Loucy (cell line): ENCODE results near the gene SCARF2.

Source experiments
- H2AFZ ChIP-seq: fragments of 200-600 bp; sonication (generic); 2 replicates; pipeline ENCODE4 v1.6.0; 2016; ENCODE audit warnings: antibody characterized with exemption, mild to moderate bottlenecking, low read length, moderate library complexity
- H3F3A ChIP-seq: fragments of 200-600 bp; 2 replicates; pipeline ENCODE4 v1.6.0; 2016; ENCODE audit warnings: antibody characterized with exemption, low read depth, mild to moderate bottlenecking
- H3K27me3 ChIP-seq: fragments of 200-600 bp; sonication (generic); 2 replicates; pipeline ENCODE4 v1.6.1; 2014; ENCODE audit warnings: low read length, mild to moderate bottlenecking; ENCODE audit not compliant: insufficient read depth, poor library complexity, severe bottlenecking
- H3K36me3 ChIP-seq: fragments of 200-600 bp; sonication (generic); 2 replicates; pipeline ENCODE4 v1.6.1; 2016; ENCODE audit warnings: low read length; ENCODE audit not compliant: insufficient read depth
- H3K4me1 ChIP-seq: fragments of 200-600 bp; sonication (generic); 2 replicates; pipeline ENCODE4 v1.5.1; 2014; ENCODE audit warnings: low read length, mild to moderate bottlenecking; ENCODE audit not compliant: insufficient read depth, poor library complexity, severe bottlenecking
- H3K4me2 ChIP-seq: fragments of 200-600 bp; sonication (generic); 2 replicates; pipeline ENCODE4 v1.6.0; 2014; ENCODE audit warnings: antibody characterized with exemption, low read length, low read depth, mild to moderate bottlenecking; ENCODE audit not compliant: poor library complexity, severe bottlenecking
- H3K4me3 ChIP-seq: fragments of 200-600 bp; sonication (generic); 2 replicates; pipeline ENCODE4 v1.5.1; 2014; ENCODE audit warnings: low read length, mild to moderate bottlenecking, mixed read lengths; ENCODE audit not compliant: poor library complexity, severe bottlenecking
- H3K79me2 ChIP-seq: fragments of 200-600 bp; sonication (generic); 2 replicates; pipeline ENCODE4 v1.6.1; 2014; ENCODE audit warnings: low read length; ENCODE audit not compliant: insufficient read depth
- H3K9ac ChIP-seq: fragments of 200-600 bp; sonication (generic); 2 replicates; pipeline ENCODE4 v1.6.0; 2014; ENCODE audit warnings: mild to moderate bottlenecking, low read depth, low read length, moderate library complexity; ENCODE audit not compliant: poor library complexity, severe bottlenecking
- H3K9me2 ChIP-seq: fragments of 200-600 bp; sonication (generic); replicated peaks from 2 replicates; pipeline ENCODE4 v1.6.1; 2016; ENCODE audit warnings: low read depth, low read length, mixed read lengths
- H3K9me3 ChIP-seq: fragments of 200-600 bp; sonication (generic); 2 replicates; pipeline ENCODE4 v1.6.1; 2014; ENCODE audit warnings: mild to moderate bottlenecking, antibody characterized with exemption, low read length, low read depth; ENCODE audit not compliant: insufficient read depth
- H4K20me1 ChIP-seq: fragments of 200-600 bp; sonication (generic); 2 replicates; pipeline ENCODE4 v1.6.0; 2014; ENCODE audit warnings: antibody characterized with exemption, low read length, mild to moderate bottlenecking; ENCODE audit not compliant: insufficient read depth, poor library complexity, severe bottlenecking
- EZH2phosphoT487 ChIP-seq: fragments of 200-600 bp; IDR thresholded peaks from 2 replicates; pipeline ENCODE4 v1.6.1; 2018; ENCODE audit warnings: antibody characterized with exemption, mild to moderate bottlenecking, moderate library complexity, borderline replicate concordance
- TF ChIP-seq, protein P1 (sequence below): fragments of 200-600 bp; sonication (generic); conservative IDR thresholded peaks from 2 replicates; pipeline ENCODE4 v1.5.1; 2014; ENCODE audit warnings: mild to moderate bottlenecking, antibody characterized with exemption, low read length

The SCARF2 gene

DNA sequence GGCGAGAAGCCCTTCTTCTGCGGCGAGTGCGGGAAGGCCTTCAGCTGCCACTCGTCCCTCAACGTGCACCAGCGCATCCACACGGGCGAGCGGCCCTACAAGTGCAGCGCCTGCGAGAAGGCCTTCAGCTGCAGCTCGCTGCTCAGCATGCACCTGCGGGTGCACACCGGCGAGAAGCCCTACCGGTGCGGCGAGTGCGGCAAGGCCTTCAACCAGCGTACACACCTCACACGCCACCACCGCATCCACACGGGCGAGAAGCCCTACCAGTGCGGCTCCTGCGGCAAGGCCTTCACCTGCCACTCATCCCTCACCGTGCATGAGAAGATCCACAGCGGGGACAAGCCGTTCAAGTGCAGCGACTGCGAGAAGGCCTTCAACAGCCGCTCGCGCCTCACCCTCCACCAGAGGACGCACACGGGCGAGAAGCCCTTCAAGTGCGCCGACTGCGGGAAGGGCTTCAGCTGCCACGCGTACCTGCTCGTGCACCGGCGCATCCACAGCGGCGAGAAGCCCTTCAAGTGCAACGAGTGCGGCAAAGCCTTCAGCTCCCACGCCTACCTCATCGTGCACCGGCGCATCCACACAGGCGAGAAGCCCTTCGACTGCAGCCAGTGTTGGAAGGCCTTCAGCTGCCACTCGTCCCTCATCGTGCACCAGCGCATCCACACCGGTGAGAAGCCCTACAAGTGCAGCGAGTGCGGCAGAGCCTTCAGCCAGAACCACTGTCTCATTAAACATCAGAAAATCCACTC is 31.5 kb downstream of the SCARF2 start:
- Histone ChIP-seq H4K20me1 (no peaks in the 10 kb centered on the region), H3K27me3 (no peaks in the 10 kb centered on the region), H3K79me2 (no peaks in the 10 kb centered on the region), H2AFZ (no peak overlapping the region), H3K9me3 (no peaks in the 10 kb centered on the region), H3F3A (no peaks in the 10 kb centered on the region), H3K4me3 (no peak overlapping the region), H3K4me1 (peaks cover 7% of the 10 kb centered on the region), H3K9me2 (no peaks in the 10 kb centered on the region), H3K9ac (no peak overlapping the region), H3K4me2 (no peak overlapping the region), H3K36me3 (peaks cover 21% of the 10 kb centered on the region; the same call in 1 of the 2 replicates)
- TF ChIP-seq, protein P1, sequence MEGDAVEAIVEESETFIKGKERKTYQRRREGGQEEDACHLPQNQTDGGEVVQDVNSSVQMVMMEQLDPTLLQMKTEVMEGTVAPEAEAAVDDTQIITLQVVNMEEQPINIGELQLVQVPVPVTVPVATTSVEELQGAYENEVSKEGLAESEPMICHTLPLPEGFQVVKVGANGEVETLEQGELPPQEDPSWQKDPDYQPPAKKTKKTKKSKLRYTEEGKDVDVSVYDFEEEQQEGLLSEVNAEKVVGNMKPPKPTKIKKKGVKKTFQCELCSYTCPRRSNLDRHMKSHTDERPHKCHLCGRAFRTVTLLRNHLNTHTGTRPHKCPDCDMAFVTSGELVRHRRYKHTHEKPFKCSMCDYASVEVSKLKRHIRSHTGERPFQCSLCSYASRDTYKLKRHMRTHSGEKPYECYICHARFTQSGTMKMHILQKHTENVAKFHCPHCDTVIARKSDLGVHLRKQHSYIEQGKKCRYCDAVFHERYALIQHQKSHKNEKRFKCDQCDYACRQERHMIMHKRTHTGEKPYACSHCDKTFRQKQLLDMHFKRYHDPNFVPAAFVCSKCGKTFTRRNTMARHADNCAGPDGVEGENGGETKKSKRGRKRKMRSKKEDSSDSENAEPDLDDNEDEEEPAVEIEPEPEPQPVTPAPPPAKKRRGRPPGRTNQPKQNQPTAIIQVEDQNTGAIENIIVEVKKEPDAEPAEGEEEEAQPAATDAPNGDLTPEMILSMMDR: no peak
- no peak for TF ChIP-seq EZH2phosphoT487

DNA sequence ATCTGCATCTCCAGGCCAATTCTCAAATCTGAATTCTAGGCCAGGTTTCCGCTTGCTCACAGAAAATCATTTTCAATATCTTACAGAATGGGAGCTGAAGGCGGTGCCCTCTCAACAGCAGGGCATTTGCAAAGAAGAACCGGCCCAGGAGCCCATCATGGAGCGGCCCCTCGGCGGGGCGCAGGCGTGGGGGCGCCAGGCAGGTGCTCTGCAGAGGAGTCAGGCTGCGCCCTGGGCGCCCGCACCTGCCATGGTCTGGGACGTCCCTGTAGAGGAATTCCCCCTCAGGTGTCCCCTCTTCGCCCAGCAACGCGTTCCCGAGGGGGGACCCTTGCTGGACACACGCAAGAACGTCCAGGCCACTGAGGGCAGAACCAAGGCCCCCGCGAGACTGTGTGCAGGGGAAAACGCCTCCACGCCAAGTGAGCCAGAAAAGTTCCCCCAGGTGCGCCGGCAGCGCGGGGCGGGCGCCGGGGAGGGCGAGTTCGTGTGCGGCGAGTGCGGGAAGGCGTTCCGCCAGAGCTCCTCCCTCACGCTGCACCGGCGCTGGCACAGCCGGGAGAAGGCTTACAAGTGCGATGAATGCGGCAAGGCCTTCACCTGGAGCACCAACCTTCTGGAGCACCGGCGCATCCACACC is 32.2 kb downstream of the SCARF2 start:
- Histone ChIP-seq H3K27me3 (no peaks in the 10 kb centered on the region), H3K4me2 (no peak overlapping the region), H3K9ac (no peak overlapping the region), H3K36me3 (peaks cover 21% of the 10 kb centered on the region; the same call in 1 of the 2 replicates), H3K9me3 (no peaks in the 10 kb centered on the region), H4K20me1 (no peaks in the 10 kb centered on the region), H3K79me2 (peaks cover 4% of the 10 kb centered on the region; the same call in 1 of the 2 replicates), H3K4me3 (no peak overlapping the region), H2AFZ (no peak overlapping the region), H3K9me2 (no peaks in the 10 kb centered on the region), H3F3A (no peaks in the 10 kb centered on the region), H3K4me1 (peaks cover 7% of the 10 kb centered on the region)
- TF ChIP-seq, protein P1: no peak
- TF ChIP-seq EZH2phosphoT487: no peak

DNA sequence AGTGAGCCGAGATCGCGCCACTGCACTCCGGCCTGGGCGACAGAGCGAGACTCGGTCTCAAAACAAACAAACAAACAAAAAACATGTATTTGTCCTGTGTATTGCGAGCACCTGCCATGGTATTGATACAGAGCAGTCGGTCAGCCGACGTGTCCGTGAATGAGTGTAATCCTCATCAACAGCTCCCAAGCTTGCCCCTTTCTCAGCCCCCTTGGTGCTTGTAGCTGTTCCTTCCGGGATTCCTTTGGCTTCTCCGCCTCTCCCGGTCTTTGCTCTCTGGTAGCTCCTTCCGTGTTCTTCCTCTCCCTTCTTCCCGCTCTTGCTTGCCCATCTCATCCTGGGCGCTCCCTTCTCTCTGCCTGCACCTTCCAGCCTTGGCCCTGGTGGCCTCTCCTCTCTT is 32.7 kb downstream of the SCARF2 start:
- Histone ChIP-seq H3K9me3 (no peaks in the 10 kb centered on the region), H3K36me3 (peaks cover 21% of the 10 kb centered on the region; the same call in 1 of the 2 replicates), H2AFZ (no peak overlapping the region), H3K4me3 (no peak overlapping the region), H3K9me2 (no peaks in the 10 kb centered on the region), H3K79me2 (peaks cover 9% of the 10 kb centered on the region; the same call in 1 of the 2 replicates), H3K4me2 (no peak overlapping the region), H3K27me3 (no peaks in the 10 kb centered on the region), H3F3A (no peaks in the 10 kb centered on the region), H4K20me1 (no peaks in the 10 kb centered on the region), H3K4me1 (peaks cover 7% of the 10 kb centered on the region), H3K9ac (no peak overlapping the region)
- TF ChIP-seq, protein P1: no peak
- TF ChIP-seq EZH2phosphoT487: no peak
